Anterior cingulate cortex (tissue), 58 donors: ENCODE results near the gene ACKR2.

Experiments
- DNase-seq, 58 donors: peaks; one replicate each; lab custom pipeline; 2025; lab: John Stamatoyannopoulos, UW

The ACKR2 gene, protein sequence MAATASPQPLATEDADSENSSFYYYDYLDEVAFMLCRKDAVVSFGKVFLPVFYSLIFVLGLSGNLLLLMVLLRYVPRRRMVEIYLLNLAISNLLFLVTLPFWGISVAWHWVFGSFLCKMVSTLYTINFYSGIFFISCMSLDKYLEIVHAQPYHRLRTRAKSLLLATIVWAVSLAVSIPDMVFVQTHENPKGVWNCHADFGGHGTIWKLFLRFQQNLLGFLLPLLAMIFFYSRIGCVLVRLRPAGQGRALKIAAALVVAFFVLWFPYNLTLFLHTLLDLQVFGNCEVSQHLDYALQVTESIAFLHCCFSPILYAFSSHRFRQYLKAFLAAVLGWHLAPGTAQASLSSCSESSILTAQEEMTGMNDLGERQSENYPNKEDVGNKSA

GRCh38 chr3:42809202-42809601 lies at the start of gene ACKR2:
ACKR2 (plus strand) TSS chr3:42809445; CDS start chr3:42864503, 55,058 bp downstream.
- DNase-seq: no peak

DNA sequence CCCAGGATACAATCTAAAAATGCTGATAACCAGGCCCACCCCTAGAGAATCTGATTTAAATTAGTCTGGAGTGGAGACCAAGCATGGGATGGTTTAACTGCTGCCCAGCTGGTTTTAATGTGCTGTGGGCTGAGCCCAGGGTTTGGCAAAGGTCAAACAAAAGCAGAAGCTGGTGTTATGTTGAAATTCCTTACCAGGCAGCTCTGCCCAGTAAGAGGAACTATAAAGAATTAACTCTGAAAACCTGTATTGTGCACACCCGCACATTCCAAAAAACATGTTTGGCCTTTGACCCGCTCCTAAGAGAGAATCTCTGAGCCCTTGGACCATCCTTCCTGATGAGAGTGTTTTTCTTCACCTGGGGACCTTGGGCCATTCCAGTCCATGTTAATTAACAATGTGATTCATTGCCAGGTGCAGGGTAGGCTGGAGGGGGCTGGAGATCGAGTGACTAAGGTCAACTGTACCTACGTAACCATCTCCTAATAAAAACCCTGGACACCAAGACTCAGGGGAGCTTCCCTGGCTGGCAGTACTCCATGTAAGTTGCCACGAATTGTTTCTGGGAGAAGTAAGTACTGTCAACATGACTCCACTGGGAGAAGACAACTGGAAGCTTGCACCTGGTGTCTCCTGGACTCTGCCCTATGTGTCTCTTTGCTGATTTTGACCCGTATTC lies 47.1 kb upstream of the ACKR2 start:
- no peak for DNase-seq

DNA sequence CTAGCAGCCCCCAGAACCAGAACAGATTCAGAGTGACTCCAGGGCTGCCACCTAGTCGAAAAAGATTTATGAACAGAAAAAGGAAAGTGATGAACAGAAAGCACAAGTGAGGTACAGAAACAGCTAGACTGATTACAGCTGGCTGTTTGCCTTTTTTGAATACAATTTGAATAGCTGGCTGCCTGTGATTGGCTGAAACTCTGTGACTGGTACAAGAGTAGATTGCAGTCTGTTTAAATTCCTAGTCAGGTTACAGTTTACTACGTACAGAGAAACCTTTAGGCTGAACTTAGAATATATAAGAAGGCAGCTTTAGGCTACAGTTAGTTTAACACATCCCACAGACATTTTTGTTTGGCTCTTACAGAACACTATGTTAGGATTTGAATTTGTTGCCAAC lies 46.2 kb upstream of the ACKR2 start:
- DNase-seq: peak in 2 of 58 donors; percentile 21 to 38

GRCh38 chr3:42764115-42764514 lies 45.1 kb upstream of the ACKR2 start:
- DNase-seq: no peak

DNA sequence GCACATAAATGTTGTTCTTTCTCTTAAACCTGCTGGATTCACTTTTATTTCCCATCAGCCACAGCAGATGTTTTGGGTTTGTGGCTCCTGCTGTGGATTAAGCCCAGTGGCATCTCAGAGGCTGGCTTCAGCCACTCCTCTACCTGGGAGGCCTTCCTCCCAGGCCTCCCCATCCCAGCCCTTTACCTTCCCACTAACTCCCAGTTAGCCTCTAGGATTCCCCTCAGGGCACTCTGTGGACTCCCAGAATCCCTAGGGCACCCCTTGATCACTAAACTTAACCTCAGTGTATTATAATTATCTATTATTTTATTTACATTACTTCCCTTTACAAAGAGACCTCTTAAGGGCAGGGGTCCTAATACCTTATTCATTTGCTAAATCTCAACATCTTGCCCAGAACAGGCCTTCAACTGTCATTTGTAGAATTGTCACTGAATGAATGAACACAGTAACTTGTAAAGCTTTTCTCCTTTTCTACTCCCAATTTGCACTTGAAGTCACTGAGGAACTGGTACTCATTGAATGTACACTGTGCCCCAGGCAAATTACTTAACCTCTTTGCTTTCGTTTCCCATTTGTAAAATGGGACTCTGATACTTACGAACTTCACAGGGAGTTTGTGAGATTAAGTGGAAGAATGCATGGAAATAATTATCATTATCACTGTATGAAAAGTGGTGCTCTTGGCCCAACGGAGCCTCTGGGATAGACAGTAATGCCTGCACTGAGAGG lies 44.5 kb upstream of the ACKR2 start:
- DNase-seq: no peak

DNA sequence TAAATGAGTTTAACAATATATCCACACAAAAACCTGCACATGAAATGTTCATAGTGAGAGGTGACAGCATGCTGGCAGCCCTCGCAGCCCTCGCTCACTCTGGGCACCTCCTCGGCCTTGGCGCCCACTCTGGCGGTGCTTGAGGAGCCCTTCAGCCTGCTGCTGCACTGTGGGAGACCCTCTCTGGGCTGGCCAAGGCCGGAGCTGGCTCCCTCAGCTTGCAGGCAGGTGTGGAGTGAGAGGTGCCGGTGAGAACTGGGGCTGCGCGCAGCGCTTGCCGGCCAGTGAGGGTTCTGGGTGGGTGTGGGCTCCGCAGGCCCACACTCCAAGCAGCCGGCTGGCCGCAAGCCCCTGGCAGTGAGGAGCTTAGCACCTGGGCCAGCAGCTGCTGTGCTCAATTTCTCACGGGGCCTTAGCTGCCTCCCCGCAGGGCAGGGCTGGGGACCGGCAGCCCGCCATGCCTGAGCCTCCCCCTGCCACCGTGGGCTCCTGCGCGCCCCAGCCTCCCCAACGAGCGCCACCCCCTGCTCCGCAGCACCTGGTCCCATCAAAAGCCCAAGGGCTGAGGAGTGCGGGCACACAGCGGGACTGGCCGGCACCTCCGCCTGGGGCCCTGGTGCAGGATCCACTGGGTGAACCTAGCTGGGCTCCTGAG lies 39.6 kb upstream of the ACKR2 start:
- DNase-seq: no peak

GRCh38 chr3:42771271-42771670 lies 38.0 kb upstream of the ACKR2 start:
- DNase-seq: no peak

GRCh38 chr3:42772670-42773408 lies 36.4 kb upstream of the ACKR2 start, which contains the start of gene CCDC13:
CCDC13 (minus strand) TSS chr3:42773253; CDS start chr3:42758345, 14,908 bp downstream.
- DNase-seq: peak in 57 of 58 donors; percentile 44 to 97 (median 87)

GRCh38 chr3:42773409-42773751 lies 35.9 kb upstream of the ACKR2 start:
- no peak for DNase-seq

- no peak for DNase-seq
These were observed 30.6 kb upstream of the ACKR2 start for GRCh38 chr3:42778644-42779043.

GRCh38 chr3:42780398-42780797 lies 28.8 kb upstream of the ACKR2 start:
- no peak for DNase-seq

DNA sequence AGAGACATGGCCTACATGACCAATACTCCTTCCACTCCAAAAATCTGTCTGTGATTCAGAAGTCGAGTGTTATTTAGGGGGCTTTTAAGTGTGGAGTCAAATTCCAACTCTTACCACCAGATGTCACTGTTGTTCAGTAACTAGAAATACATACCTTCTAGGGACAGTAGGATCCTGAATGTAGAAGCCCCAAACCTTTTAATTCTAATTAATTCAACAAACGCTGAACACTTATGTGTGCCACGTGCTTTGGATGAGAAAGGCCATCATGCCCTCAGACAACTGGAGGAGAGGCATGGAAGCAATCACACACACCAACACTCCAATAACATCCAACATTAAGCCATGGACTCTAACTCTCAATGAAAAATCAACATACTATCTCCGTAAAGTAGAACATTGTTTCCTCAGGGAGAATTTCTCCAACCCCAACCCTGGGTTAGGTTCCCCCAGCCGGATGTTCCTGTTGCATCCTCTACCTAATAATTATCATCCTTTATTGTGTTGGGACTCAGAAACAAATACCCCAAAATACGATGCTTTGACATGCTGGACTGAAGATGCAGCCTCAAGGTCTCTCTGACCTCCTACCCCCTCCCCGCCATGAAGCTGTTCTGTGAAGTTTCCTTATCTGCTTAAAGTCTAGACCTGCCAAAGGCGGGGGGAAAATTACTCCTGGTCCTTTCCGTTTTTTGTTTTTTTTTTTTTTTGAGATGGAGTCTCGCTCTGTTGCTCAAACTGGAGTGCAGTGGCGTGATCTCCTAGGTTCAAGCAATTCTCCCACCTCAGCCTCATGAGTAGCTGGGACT lies 28.1 kb upstream of the ACKR2 start:
- DNase-seq: peak in 2 of 58 donors; percentile 10 to 26

DNA sequence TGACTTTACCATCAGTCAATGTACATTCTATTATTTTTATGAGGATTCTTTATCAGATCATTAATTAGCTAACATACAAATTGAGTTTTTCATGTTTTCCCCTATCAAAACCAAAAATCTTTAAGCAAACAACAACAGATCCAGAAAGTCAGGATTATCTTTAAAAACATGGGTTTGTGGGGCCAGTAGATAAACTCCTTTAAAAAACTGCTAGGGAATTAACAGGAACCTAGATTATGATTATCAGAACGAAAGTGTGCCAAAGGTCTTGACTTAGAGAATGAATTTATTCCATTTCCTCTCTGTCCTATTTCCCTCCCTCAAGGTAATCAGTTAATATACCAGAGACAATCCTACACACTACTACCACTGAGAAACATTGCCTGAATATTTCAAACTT lies 23.0 kb upstream of the ACKR2 start:
- DNase-seq: no peak

DNA sequence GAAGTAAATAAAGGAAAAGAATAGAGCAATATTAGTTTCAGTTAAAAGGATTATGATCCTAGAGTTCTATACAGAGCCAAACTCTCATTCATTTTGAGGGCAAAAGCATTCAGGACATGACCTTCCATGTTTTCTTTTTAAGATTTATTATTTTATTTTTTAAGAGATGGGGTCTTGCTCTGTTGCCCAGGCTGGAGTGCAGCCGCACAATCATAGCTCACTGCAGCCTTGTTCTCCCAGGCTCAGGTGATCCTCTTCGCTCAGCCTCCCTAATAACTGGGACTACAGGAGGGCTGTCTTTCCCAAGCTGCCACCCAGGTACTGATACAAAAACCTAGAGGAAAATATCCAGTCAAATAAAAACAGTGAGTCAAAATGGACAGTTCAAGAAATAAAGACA lies 22.6 kb upstream of the ACKR2 start:
- DNase-seq: no peak

- no peak for DNase-seq
These were observed 18.5 kb upstream of the ACKR2 start for GRCh38 chr3:42790714-42791229.

- no peak for DNase-seq
These were observed 13.5 kb upstream of the ACKR2 start for GRCh38 chr3:42795621-42796181.

- DNase-seq: no peak
These were observed 12.8 kb upstream of the ACKR2 start for GRCh38 chr3:42796332-42796885.

DNA sequence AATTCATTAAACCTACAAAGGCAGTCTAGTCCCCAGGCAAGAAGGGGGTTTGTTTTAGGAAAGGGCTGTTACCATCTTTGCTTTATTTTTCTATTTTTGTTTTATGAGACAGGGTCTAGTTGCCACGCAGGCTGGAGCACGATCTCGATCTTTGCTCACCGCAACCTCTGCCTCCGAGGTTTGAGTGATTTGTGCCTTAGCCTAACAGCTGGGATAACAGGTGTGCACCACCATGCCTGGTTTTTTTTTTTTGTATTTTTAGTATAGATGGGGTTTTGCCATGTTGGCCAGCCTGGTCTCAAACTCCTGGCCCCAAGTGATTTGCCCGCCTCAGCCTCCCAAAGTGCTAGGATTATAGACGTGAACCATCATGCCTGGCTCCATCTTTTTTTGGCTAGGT lies 9.9 kb upstream of the ACKR2 start:
- DNase-seq: no peak
